B cell (primary cell): Measurements from ENCODE around the gene SIPA1. TPM values are rescaled to one million over a fixed set of nuclear protein-coding genes. Genes with fewer than 3 reads are reported as not detected.

ENCODE experiments used
- ATAC-seq: fragments of 200-7000 bp; cut with Tn5 transposase; one replicate; pipeline ENCODE4 v1.10.0; 2021; ENCODE audit warnings: low read depth, mild to moderate bottlenecking, moderate number of reproducible peaks, moderate library complexity
- CTCF ChIA-PET: fragments of 350-600 bp; sonication (Branson Sonifier 250); formaldehyde crosslinking; loops from one replicate; lab custom pipeline; 2021; ENCODE audit warnings: antibody characterized with exemption, inconsistent platforms; lab: Charles Lee
- POLR2A ChIA-PET: fragments of 350-600 bp; sonication (Branson Sonifier 250); formaldehyde crosslinking; loops from one replicate; lab custom pipeline; 2021; ENCODE audit warnings: antibody characterized with exemption; lab: Charles Lee
- DNase-seq: peaks from one replicate; pipeline ENCODE4 v3.0.0; 2013
- H2AFZ ChIP-seq: 2 replicates; pipeline ENCODE4 v1.6.1; 2012; ENCODE audit warnings: mild to moderate bottlenecking, low read depth, low read length; ENCODE audit not compliant: insufficient read depth, poor library complexity, severe bottlenecking
- H3K27ac ChIP-seq, 2 donors: 1 replicate in 1 of 2; 2 replicates in 1 of 2; pipeline ENCODE4 v1.5.1; 2012 to 2013; ENCODE audit warnings: low read length in 2 of 2, mild to moderate bottlenecking in 2 of 2, moderate library complexity in 1 of 2
- H3K27me3 ChIP-seq, 4 experiments: fragments of 200-600 bp in 1 of 4; sonication (generic) in 1 of 4; replicated peaks in 1 of 4; 1 replicate in 2 of 4; 2 replicates in 2 of 4; pipeline versions ENCODE4 v1.6.1 to v1.7.0; 2013 to 2016; ENCODE audit warnings: low read length in 3 of 4, mild to moderate bottlenecking in 2 of 4, mixed read lengths in 1 of 4, moderate library complexity in 1 of 4; ENCODE audit not compliant: insufficient read depth in 4 of 4, control insufficient read depth in 3 of 4; ENCODE audit errors: control extremely low read depth in 1 of 4
- H3K36me3 ChIP-seq, 2 experiments: replicated peaks in 1 of 2; 1 replicate in 1 of 2; 2 replicates in 1 of 2; pipeline versions ENCODE4 v1.6.1 to v1.7.1; 2013; ENCODE audit warnings: low read length in 1 of 2; ENCODE audit not compliant: insufficient read depth in 2 of 2, control insufficient read depth in 1 of 2; ENCODE audit errors: control extremely low read depth in 1 of 2, extremely low read depth in 1 of 2
- H3K4me1 ChIP-seq, 2 donors: fragments of 200-600 bp in 1 of 2; sonication (generic) in 1 of 2; 1 replicate in 1 of 2; 2 replicates in 1 of 2; pipeline versions ENCODE4 v1.5.1 to v1.6.1; 2013 to 2017; ENCODE audit warnings: low read length in 2 of 2; ENCODE audit not compliant: control insufficient read depth in 2 of 2, insufficient read depth in 2 of 2
- H3K4me2 ChIP-seq: replicated peaks from 2 replicates; pipeline ENCODE3; 2012; ENCODE audit warnings: mild to moderate bottlenecking, low read depth, low read length; ENCODE audit not compliant: poor library complexity, severe bottlenecking
- H3K4me3 ChIP-seq, 5 experiments: fragments of 200-600 bp in 1 of 5; sonication (generic) in 1 of 5; 1 replicate in 3 of 5; 2 replicates in 2 of 5; pipeline versions ENCODE4 v1.5.1 to v1.7.0; 2011 to 2016; ENCODE audit warnings: low read length in 4 of 5, mild to moderate bottlenecking in 4 of 5, low read depth in 2 of 5, control low read depth in 1 of 5, moderate library complexity in 1 of 5; ENCODE audit not compliant: insufficient read depth in 1 of 5; ENCODE audit errors: control extremely low read depth in 1 of 5, extremely low read depth in 1 of 5
- H3K79me2 ChIP-seq: fragments of 200-600 bp; sonication (generic); one replicate; pipeline ENCODE4 v1.6.0; 2016; ENCODE audit warnings: low read length; ENCODE audit not compliant: control insufficient read depth, insufficient read depth
- H3K9ac ChIP-seq: fragments of 200-600 bp; sonication (generic); 2 replicates; pipeline ENCODE4 v1.6.1; 2017; ENCODE audit warnings: mild to moderate bottlenecking, low read length, moderate library complexity
- H3K9me3 ChIP-seq, 3 donors: one replicate each; pipeline versions ENCODE4 v1.6.1 to v1.7.1; 2013; ENCODE audit warnings: low read length in 2 of 3; ENCODE audit not compliant: control insufficient read depth in 2 of 3, insufficient read depth in 1 of 3; ENCODE audit errors: control extremely low read depth in 1 of 3
- H4K20me1 ChIP-seq: 2 replicates; pipeline ENCODE4 v1.6.0; 2012; ENCODE audit warnings: mild to moderate bottlenecking, low read length; ENCODE audit not compliant: insufficient read depth, control insufficient read depth, poor library complexity, severe bottlenecking
- H3K27ac Mint-ChIP-seq: one replicate; pipeline ENCODE4 v1.8.0; 2021; ENCODE audit warnings: mixed read lengths
- H3K27me3 Mint-ChIP-seq: one replicate; pipeline ENCODE4 v1.8.0; 2021; ENCODE audit warnings: mixed read lengths
- H3K4me1 Mint-ChIP-seq: one replicate; pipeline ENCODE4 v1.8.0; 2021; ENCODE audit warnings: mixed read lengths
- H3K4me3 Mint-ChIP-seq: one replicate; pipeline ENCODE4 v1.8.0; 2021; ENCODE audit warnings: mixed read lengths
- H3K9me3 Mint-ChIP-seq: one replicate; pipeline ENCODE4 v1.8.0; 2022; ENCODE audit warnings: mixed read lengths; ENCODE audit not compliant: insufficient read depth
- EZH2 ChIP-seq: IDR thresholded peaks from 2 replicates; pipeline ENCODE4 v1.6.1; 2012; ENCODE audit warnings: borderline replicate concordance, low read depth, mild to moderate bottlenecking, moderate library complexity, low read length; ENCODE audit not compliant: insufficient read depth, poor library complexity, severe bottlenecking
- WGBS: methylation state at CpG from one replicate; pipeline ENCODE4 v1.1.5; 2013; ENCODE audit warnings: missing lambda C conversion rate; ENCODE audit not compliant: insufficient coverage; 5-methylcytosine and 5-hydroxymethylcytosine counted together
- intact Hi-C: fragments of 100-400 bp; cut with micrococcal nuclease; formaldehyde crosslinking; loops from one replicate; pipeline ENCODE4 v1.10.0; 2022
- polyA plus RNA-seq: library from polyadenylated mRNA; depleted of rRNA; stranded (reverse); fragments of >200 nt; gene quantifications from 2 replicates; pipeline ENCODE4 v1.2.3, GENCODE V29; 2012
- total RNA-seq, 2 donors: library from RNA; stranded (reverse); fragments of 120-200 nt in 1 of 2; gene quantifications; 1 replicate in 1 of 2; 2 replicates in 1 of 2; pipeline versions ENCODE4 v1.2.3 to v1.2.4, GENCODE V29; 2013 to 2022
- TF ChIP-seq, protein P1 (sequence below): fragments of 200-600 bp; IDR thresholded peaks from one replicate; pipeline ENCODE4 v1.8.0; 2022; ENCODE audit warnings: antibody characterized with exemption, mild to moderate bottlenecking

The SIPA1 gene
- total and polyA plus RNA-seq, 2 donors (not counting 1 experiment from before 2014, with no cell fraction given), result 314 to 448 TPM

GRCh38 chr11:65650547-65651338 is 12.8 kb downstream of the SIPA1 start:
- peak overlapping the region; percentile 98 for H3K27ac Mint-ChIP-seq
- Histone ChIP-seq H3K4me2 (peak overlapping the region; percentile 79), H3K9ac (no peak overlapping the region), H3K36me3 (peaks cover 0 to 74% of the 10 kb centered on the region in 2 experiments), H3K4me3 (no peak overlapping the region), H3K27me3 (no peaks in the 10 kb centered on the region), H3K9me3 (no peaks in the 10 kb centered on the region), H3K27ac (peak overlapping the region in 1 of 2 donors; percentile 90), H3K79me2 (peaks cover 4% of the 10 kb centered on the region), H3K4me1 (peaks cover 22 to 44% of the 10 kb centered on the region in 2 donors), H2AFZ (no peak overlapping the region), H4K20me1 (peaks cover 66% of the 10 kb centered on the region)
- H3K27me3 Mint-ChIP-seq, result no peaks in the 10 kb centered on the region
- CTCF ChIA-PET, result interaction anchor here (1.1 to 5.0 kb wide), 3 partner anchors 10 to 25 kb away, joined by 5 to 50 read pairs (median 41); partner anchors contain the start of gene SIPA1
- ATAC-seq, result no peak
- peak; percentile 38 for DNase-seq
- H3K4me1 Mint-ChIP-seq, result peaks cover 47% of the 10 kb centered on the region
- TF ChIP-seq, protein P1, sequence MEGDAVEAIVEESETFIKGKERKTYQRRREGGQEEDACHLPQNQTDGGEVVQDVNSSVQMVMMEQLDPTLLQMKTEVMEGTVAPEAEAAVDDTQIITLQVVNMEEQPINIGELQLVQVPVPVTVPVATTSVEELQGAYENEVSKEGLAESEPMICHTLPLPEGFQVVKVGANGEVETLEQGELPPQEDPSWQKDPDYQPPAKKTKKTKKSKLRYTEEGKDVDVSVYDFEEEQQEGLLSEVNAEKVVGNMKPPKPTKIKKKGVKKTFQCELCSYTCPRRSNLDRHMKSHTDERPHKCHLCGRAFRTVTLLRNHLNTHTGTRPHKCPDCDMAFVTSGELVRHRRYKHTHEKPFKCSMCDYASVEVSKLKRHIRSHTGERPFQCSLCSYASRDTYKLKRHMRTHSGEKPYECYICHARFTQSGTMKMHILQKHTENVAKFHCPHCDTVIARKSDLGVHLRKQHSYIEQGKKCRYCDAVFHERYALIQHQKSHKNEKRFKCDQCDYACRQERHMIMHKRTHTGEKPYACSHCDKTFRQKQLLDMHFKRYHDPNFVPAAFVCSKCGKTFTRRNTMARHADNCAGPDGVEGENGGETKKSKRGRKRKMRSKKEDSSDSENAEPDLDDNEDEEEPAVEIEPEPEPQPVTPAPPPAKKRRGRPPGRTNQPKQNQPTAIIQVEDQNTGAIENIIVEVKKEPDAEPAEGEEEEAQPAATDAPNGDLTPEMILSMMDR, result no peak
- TF ChIP-seq EZH2, result no peak
- intact Hi-C loops, result no loop called here
- POLR2A ChIA-PET, result interaction anchor here (1.7 to 4.8 kb wide), 3 partner anchors 11 to 12 kb away, joined by 15 to 116 read pairs (median 56); partner anchors contain the start of genes RELA and SIPA1
- WGBS, result 76% methylated on average over 17 of the region's 20 CpGs
- H3K9me3 Mint-ChIP-seq, result no peaks in the 10 kb centered on the region
- H3K4me3 Mint-ChIP-seq, result peak overlapping the region; percentile 26

DNA sequence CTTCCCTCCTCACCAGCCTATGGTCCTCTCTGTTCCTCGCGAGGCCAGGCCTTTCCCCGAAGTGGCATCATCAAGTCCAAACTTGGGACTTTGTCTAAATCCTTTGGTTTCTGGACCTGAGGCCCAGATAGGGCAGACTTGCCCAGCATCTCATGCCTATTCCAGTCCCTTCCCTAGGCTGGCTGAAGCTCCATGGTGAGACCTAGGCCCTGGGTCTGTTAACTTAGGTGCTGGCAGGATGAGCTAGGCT is 13.4 kb downstream of the SIPA1 start:
- Mint-ChIP-seq H3K4me3 (peak overlapping the region; percentile 96), H3K9me3 (no peaks in the 10 kb centered on the region), H3K27me3 (no peaks in the 10 kb centered on the region), H3K27ac (peak overlapping the region; percentile 98), H3K4me1 (peaks cover 49% of the 10 kb centered on the region)
- POLR2A ChIA-PET, result interaction anchor here (0.6 to 4.8 kb wide), 5 partner anchors 7 to 61 kb away, joined by 4 to 116 read pairs (median 16); partner anchors contain the start of genes RELA and SIPA1
- Histone ChIP-seq H2AFZ (no peak overlapping the region), H3K27me3 (no peaks in the 10 kb centered on the region), H3K27ac (peak overlapping the region in 1 of 2 donors; percentile 90), H3K4me2 (peak overlapping the region; percentile 79), H4K20me1 (peaks cover 66% of the 10 kb centered on the region), H3K4me3 (no peak overlapping the region), H3K36me3 (peaks cover 0 to 74% of the 10 kb centered on the region in 2 experiments), H3K9me3 (no peaks in the 10 kb centered on the region), H3K79me2 (peaks cover 4% of the 10 kb centered on the region), H3K4me1 (peaks cover 22 to 44% of the 10 kb centered on the region in 2 donors), H3K9ac (no peak overlapping the region)
- ATAC-seq, result no peak
- WGBS, result 100% methylated on average over 3 of the region's 3 CpGs
- CTCF ChIA-PET, result interaction anchor here (3.9 to 5.0 kb wide), 3 partner anchors 11 to 26 kb away, joined by 18 to 50 read pairs (median 41); partner anchors contain the start of genes RELA and SIPA1
- intact Hi-C loops, result no loop called here
- TF ChIP-seq EZH2, result no peak
- TF ChIP-seq, protein P1, result no peak
- peak; percentile 53 for DNase-seq
